GM19372 (cell line): ENCODE data around the gene KLF8.
"Not testable (repeated sequence)": the region's sequence is repeated elsewhere in the genome, so short reads cannot be mapped to it uniquely, and the experiment has no call there.

ENCODE experiments used
- ATAC-seq: cut with Tn5 transposase; IDR thresholded peaks from one replicate; pipeline ENCODE4 v1.9.1; 2021; ENCODE audit warnings: mild to moderate bottlenecking, low read depth, moderate library complexity; ENCODE audit not compliant: unreplicated experiment

KLF8 gene

DNA sequence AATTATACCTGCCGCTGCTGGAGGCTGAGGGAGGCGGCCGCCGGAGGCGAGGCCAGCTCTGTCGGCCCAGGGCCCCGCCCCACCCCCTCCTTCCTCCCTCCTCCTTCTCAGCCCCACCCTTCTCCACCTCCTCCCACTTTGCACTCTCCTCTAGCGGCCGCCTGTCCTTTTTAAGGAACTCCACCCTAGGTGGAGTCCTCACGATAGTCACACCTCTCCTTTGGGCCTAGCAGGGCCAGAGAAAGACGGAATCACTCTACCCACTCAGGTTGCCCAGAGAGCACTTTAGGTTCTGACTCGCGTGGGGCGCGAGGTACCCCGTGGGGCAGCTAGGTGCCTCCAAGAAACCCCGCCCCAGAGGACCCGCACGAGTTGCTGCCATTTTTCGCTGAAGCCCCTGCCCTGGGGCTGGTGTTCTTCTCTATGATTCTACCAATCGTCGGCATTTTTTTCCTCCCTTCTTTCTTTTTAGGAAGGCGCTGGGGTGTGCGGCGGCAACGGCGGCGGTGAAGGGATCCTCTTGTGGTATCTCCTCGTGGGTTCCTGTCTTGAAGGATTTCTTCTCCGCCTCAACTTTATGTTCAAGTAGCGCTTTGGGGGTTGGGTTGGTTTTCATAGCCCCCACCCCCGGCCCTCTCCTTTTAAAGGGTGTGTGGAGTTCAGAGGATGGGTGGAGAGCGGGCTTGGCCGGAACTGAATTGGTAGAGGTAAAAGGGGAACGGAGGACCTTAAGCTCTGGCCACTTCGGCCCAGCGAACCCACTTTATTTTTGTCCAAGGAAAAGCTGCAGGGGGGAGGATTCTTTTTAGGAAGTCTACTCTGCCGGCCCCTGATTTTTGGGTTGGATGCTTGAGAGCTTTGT, at the start of gene KLF8:
Gene KLF8 (plus strand): TSS at position 136 of the 862 bp plus-strand sequence. CDS start 979 bp downstream, outside the sequence.
- ATAC-seq, result no peak

GRCh38 chrX:56206945-56207344, 25.2 kb upstream of the KLF8 start:
- not testable (repeated sequence) for ATAC-seq

GRCh38 chrX:56211701-56212100, 20.5 kb upstream of the KLF8 start:
- ATAC-seq, result no peak

- no peak for ATAC-seq
Measured at GRCh38 chrX:56216332-56216731, 15.8 kb upstream of the KLF8 start.

DNA sequence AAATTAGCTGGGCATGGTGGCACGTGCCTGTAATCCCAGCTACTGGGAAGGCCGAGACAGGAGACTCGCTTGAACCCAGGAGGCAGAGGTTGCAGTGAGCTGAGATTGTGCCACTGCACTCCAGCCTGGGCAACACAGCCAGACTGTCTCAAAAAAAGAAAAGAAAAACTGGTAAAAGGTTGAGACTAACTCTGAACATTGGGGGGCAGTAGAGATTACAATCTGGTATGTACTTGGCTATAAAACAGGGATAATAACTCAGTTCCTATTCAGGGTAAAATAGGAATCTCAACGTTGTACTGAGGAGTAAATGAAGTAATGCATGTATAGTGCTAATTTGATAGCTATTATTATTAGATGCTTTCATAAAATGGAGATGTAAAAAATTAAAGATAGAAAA, 12.5 kb upstream of the KLF8 start:
- ATAC-seq, result no peak

DNA sequence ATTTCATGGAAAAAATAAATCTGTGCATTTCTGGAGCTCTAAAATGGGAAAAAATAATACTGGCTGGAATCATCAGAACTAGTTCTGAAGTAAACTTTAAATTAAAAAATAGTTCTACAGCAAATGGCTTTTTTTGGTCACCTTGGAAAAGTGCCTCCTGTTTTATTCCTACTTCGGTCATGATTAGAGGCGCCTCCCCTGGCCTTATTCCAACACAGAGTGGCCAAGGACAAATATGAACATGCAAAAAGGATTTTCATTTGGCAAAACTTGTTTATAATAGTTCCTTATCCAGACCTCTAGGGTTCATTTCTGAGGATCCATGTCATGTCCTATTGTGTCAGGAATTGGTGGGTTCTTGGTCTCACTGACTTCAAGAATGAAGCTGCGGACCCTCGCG, 11.1 kb upstream of the KLF8 start:
- no peak for ATAC-seq

- ATAC-seq, result no peak
Measured at GRCh38 chrX:56222473-56223000, 9.6 kb upstream of the KLF8 start.

- no peak for ATAC-seq
Measured at GRCh38 chrX:56226980-56227379, 5.2 kb upstream of the KLF8 start.

DNA sequence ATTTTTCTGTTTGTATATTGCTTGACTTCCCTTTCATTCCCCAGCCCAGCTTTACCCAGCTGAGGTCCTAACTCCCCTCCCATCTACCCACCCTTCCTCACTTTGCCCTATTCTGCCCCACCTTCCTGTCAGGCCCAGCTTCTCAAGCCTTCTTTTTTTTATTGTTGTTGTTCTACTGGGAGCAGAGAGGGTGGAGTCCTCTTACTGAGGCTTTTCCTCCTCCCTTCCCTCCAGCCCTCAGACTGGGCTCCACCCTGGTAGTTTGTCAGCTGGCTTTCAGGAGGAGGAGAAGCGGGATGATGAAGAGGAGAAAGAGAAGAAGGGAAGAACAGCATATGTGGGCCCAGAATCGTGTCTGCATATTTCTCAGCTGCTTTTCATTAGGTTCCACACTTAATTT, 3.2 kb upstream of the KLF8 start:
- ATAC-seq, result no peak

- no peak for ATAC-seq
Measured at GRCh38 chrX:56231537-56232090, 542 bp upstream of the KLF8 start.

DNA sequence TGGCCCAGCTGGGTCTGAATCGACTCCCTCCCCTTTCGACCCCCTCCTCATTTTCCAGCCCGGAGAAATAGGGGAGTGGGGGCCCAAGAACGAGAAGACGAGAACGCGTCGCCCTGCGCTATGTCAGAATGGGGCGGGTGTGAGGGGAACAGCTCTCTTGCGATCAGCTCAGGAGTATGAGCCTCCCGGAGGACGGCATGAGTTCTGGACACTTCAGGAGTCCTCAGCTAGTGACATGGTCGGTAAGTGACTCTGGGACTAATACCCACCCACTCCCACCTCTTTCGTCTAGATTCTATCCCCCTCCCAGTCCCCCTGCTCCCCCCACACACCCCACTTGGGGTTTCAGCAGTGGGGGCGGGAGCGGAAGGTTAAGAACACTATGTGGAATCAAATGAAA, 944 bp downstream of the KLF8 start:
- ATAC-seq, result no peak

- ATAC-seq, result no peak
Measured at GRCh38 chrX:56233682-56234081, 1.5 kb downstream of the KLF8 start.

DNA sequence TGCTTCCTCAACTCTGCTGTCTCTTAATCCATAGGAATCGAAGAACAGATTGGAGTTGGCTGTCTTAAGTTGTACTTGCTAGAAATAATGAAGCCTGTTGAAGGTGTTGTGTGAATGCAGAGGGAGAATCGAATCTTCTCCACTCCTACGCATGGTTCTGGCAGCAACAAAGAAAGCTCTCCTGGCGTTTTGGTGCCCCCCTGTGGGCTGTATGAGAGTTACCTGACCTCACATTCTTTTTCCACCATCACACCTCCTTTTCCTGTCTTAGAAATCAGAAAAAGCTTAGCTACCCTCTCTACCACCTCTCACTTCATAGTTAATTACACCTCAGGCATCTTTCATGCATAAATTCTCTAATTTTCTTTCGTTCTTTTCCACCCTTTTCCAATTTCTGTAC, 16.3 kb downstream of the KLF8 start:
- no peak for ATAC-seq

GRCh38 chrX:56253832-56254703, 21.9 kb downstream of the KLF8 start:
- no peak for ATAC-seq

GRCh38 chrX:56268888-56269287, 36.7 kb downstream of the KLF8 start:
- no peak for ATAC-seq

DNA sequence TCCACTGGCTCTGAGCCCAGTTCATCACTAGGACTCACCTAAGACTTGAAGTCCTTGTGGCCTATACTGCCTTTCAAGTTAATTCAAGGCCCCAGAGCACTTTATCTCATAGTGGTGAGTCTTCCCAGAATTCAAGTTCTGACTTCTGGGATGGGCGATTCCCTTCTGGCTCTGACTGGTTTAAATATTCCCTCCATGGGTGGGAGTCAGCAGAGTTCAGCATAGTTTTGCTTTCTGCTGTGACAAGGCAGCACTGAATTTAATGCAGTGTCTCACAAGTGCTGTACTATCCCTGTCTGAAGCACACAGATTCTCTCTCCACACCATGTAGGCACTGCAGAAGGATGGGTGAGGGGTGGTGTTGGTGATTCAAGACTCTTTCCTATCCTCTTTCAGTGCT, 46.5 kb downstream of the KLF8 start:
- no peak for ATAC-seq

DNA sequence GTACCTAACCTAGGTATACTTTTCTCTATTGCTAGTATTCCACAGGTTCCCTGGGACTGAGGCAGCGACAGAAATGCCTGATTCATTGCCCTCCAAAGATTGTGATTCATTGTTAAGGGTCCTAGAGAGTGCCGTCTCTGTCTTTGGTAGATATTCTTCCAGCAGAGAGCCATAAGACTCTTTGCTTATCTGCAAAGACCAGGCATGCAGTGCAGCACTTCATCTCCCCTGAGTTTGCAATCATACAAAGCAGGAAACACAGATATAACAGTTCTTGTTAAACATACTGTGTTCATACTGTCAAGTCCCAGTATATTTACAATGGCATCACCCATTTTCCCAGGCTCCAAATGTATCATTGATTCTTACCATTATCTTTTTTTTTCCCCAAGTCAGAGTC, 47.7 kb downstream of the KLF8 start:
- ATAC-seq, result no peak

- no peak for ATAC-seq
Measured at GRCh38 chrX:56281789-56282188, 49.6 kb downstream of the KLF8 start.

DNA sequence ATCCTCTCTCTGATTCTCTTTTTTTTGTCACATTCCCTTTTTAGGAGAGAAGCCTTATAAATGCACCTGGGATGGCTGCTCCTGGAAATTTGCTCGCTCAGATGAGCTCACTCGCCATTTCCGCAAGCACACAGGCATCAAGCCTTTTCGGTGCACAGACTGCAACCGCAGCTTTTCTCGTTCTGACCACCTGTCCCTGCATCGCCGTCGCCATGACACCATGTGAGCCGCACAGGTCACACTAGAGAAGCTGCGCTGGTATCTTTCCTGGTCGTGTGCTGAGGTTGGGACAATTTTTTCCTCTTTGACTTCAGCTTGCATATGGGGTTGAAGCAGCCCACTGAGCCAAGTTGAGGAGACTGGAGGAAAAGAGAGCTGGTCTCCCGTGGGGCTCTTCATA, 52.1 kb downstream of the KLF8 start:
- ATAC-seq, result no peak

- no peak for ATAC-seq
Measured at GRCh38 chrX:56288608-56289007, 56.5 kb downstream of the KLF8 start.

DNA sequence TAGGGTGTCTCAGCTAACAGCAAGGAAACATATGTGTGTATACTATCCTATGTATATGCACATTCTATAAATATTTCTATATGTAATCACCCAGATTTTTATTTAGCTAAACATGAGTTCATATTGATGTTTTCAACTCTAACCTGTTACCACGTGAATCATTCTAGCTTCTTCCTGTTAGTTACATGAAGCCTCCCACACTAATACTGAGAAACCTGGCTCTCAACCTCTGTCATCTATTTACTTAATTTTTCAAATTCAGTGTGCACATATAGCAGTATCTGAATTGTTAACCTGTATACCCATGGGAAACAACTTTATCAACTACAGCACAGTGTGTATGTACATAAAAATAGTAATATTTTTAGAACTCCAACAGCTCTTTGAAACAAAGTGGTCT, 57.3 kb downstream of the KLF8 start:
- no peak for ATAC-seq
